Brain microvascular endothelial cell (primary cell): ENCODE data around the gene SPNS2.
"Not testable (repeated sequence)": the region's sequence is repeated elsewhere in the genome, so short reads cannot be mapped to it uniquely, and the experiment has no call there.

Source experiments
- DNase-seq: peaks from one replicate; pipeline ENCODE4 v3.0.0-alpha.2; 2020
- H3K27ac ChIP-seq: fragments of 250-450 bp; sonication (Bioruptor Pico); 2 replicates; pipeline ENCODE4 v1.5.1; 2020; ENCODE audit warnings: mild to moderate bottlenecking, moderate library complexity
- H3K27me3 ChIP-seq: fragments of 250-450 bp; sonication (Bioruptor Pico); replicated peaks from 2 replicates; pipeline ENCODE4 v1.5.1; 2020; ENCODE audit warnings: mild to moderate bottlenecking
- H3K36me3 ChIP-seq: fragments of 250-450 bp; sonication (Bioruptor Pico); replicated peaks from 2 replicates; pipeline ENCODE4 v1.5.1; 2020; ENCODE audit warnings: mild to moderate bottlenecking
- H3K4me3 ChIP-seq: 2 replicates; pipeline ENCODE4 v1.5.1; 2011; ENCODE audit warnings: low read depth, mild to moderate bottlenecking, control low read depth, low read length, moderate library complexity
- CTCF ChIP-seq: IDR thresholded peaks from 2 replicates; pipeline ENCODE4 v1.5.1; 2011; ENCODE audit warnings: low read depth, mild to moderate bottlenecking, moderate library complexity, low read length, control low read depth, inconsistent platforms; ENCODE audit errors: missing control alignments
- in situ Hi-C: cut with HindIII; loops from 2 replicates; pipeline ENCODE4 v1.10.0; 2017; ENCODE audit warnings: low sequenced_read_pairs, low pct_ligation_motif_present

The SPNS2 gene

GRCh38 chr17:4576161-4576558 lies 77.5 kb downstream of the SPNS2 start:
- in situ Hi-C loops, result no loop called here
- Histone ChIP-seq H3K36me3 (no peaks in the 10 kb centered on the region), H3K27ac (no peak overlapping the region), H3K27me3 (no peaks in the 10 kb centered on the region), H3K4me3 (no peak overlapping the region)
- no peak for DNase-seq
- no peak for TF ChIP-seq CTCF

GRCh38 chr17:4576729-4577322 lies 78.1 kb downstream of the SPNS2 start:
- Histone ChIP-seq H3K27ac (no peak overlapping the region), H3K36me3 (no peaks in the 10 kb centered on the region), H3K27me3 (peaks cover 3% of the 10 kb centered on the region), H3K4me3 (no peak overlapping the region)
- TF ChIP-seq CTCF, result no peak
- DNase-seq, result no peak
- in situ Hi-C loops, result no loop called here

- in situ Hi-C loops, result no loop called here
Measured at GRCh38 chr17:4577386-4577993, 78.8 kb downstream of the SPNS2 start.

GRCh38 chr17:4578349-4578748 lies 79.7 kb downstream of the SPNS2 start:
- in situ Hi-C loops, H3K4me3 ChIP-seq, H3K27ac ChIP-seq, H3K36me3 ChIP-seq, DNase-seq: not testable (repeated sequence)
- peaks cover 13% of the 10 kb centered on the region for H3K27me3 ChIP-seq

More at GRCh38 chr17:4577386-4577993, 78.8 kb downstream of the SPNS2 start:
- no peak overlapping the region for H3K4me3 ChIP-seq
- no peaks in the 10 kb centered on the region for H3K36me3 ChIP-seq
- DNase-seq, result no peak
- no peak for TF ChIP-seq CTCF
- peaks cover 4% of the 10 kb centered on the region for H3K27me3 ChIP-seq
- H3K27ac ChIP-seq, result no peak overlapping the region

GRCh38 chr17:4579678-4580077 lies 81.0 kb downstream of the SPNS2 start:
- Histone ChIP-seq H3K27ac (no peak overlapping the region), H3K27me3 (peaks cover 26% of the 10 kb centered on the region), H3K4me3 (no peak overlapping the region), H3K36me3 (no peaks in the 10 kb centered on the region)
- TF ChIP-seq CTCF, result no peak
- DNase-seq, result no peak
- in situ Hi-C loops, result no loop called here

- DNase-seq, result no peak
- Histone ChIP-seq H3K27ac (no peak overlapping the region), H3K36me3 (no peaks in the 10 kb centered on the region), H3K27me3 (peaks cover 32% of the 10 kb centered on the region), H3K4me3 (no peak overlapping the region)
- no peak for TF ChIP-seq CTCF
- in situ Hi-C loops, result no loop called here
Measured at GRCh38 chr17:4580291-4580690, 81.6 kb downstream of the SPNS2 start.
